GM19240 (cell line): ENCODE data around the gene DESI1.
"Not testable (repeated sequence)": the region's sequence is repeated elsewhere in the genome, so short reads cannot be mapped to it uniquely, and the experiment has no call there.

Experiments used
- DNase-seq: peaks from one replicate; pipeline ENCODE4 v3.0.0; 2011; ENCODE audit warnings: low spot score; ENCODE audit not compliant: insufficient read length

The DESI1 gene

GRCh38 chr22:41636467-41636866 is 15.6 kb upstream of the DESI1 start:
- no peak for DNase-seq

GRCh38 chr22:41634610-41635009 is 13.8 kb upstream of the DESI1 start:
- not testable (repeated sequence) for DNase-seq

- DNase-seq = not testable (repeated sequence)
These were observed 10.8 kb upstream of the DESI1 start for GRCh38 chr22:41631615-41632014.

GRCh38 chr22:41631115-41631514 is 10.3 kb upstream of the DESI1 start:
- not testable (repeated sequence) for DNase-seq

- DNase-seq = no peak
These were observed 4.7 kb upstream of the DESI1 start for GRCh38 chr22:41625577-41625976.

GRCh38 chr22:41621911-41622179 is 1.0 kb upstream of the DESI1 start:
- DNase-seq = no peak

- DNase-seq = peak; percentile 97
These were observed 462 bp upstream of the DESI1 start, which contains the start of gene XRCC6 for GRCh38 chr22:41621099-41621910. XRCC6 (plus strand) TSS chr22:41621295; CDS start chr22:41622005, 710 bp downstream.

GRCh38 chr22:41619979-41620588 is 759 bp downstream of the DESI1 start:
- DNase-seq = no peak

- DNase-seq = no peak
These were observed 7.4 kb downstream of the DESI1 start for GRCh38 chr22:41613456-41613855.

- no peak for DNase-seq
These were observed 8.1 kb downstream of the DESI1 start for GRCh38 chr22:41612603-41613306.

- no peak for DNase-seq
These were observed 12.5 kb downstream of the DESI1 start for GRCh38 chr22:41608386-41608785.

- DNase-seq = peak; percentile 49
These were observed 16.9 kb downstream of the DESI1 start for GRCh38 chr22:41603873-41604332.

- DNase-seq = no peak
These were observed 19.9 kb downstream of the DESI1 start for GRCh38 chr22:41600976-41601375.

GRCh38 chr22:41598891-41599635 is 21.8 kb downstream of the DESI1 start:
- DNase-seq = no peak

GRCh38 chr22:41598081-41598480 is 22.8 kb downstream of the DESI1 start:
- DNase-seq = no peak

- no peak for DNase-seq
These were observed 23.2 kb downstream of the DESI1 start for GRCh38 chr22:41597635-41597953.

- DNase-seq = peak; percentile 41
These were observed 23.8 kb downstream of the DESI1 start for GRCh38 chr22:41596776-41597634.

GRCh38 chr22:41595703-41596102 is 25.1 kb downstream of the DESI1 start:
- DNase-seq = no peak

GRCh38 chr22:41593336-41593960 is 27.4 kb downstream of the DESI1 start:
- DNase-seq = not testable (repeated sequence)
